ENCODE results near the gene SF3A2. TPM values are rescaled to one million over a fixed set of nuclear protein-coding genes. Genes with fewer than 3 reads are reported as not detected.
A peak's percentile ranks its signal among the peaks of the same experiment; 100 is the strongest.

SF3A2 gene
- total RNA-seq, 1 donor from 2014 or later = 129 TPM

DNA sequence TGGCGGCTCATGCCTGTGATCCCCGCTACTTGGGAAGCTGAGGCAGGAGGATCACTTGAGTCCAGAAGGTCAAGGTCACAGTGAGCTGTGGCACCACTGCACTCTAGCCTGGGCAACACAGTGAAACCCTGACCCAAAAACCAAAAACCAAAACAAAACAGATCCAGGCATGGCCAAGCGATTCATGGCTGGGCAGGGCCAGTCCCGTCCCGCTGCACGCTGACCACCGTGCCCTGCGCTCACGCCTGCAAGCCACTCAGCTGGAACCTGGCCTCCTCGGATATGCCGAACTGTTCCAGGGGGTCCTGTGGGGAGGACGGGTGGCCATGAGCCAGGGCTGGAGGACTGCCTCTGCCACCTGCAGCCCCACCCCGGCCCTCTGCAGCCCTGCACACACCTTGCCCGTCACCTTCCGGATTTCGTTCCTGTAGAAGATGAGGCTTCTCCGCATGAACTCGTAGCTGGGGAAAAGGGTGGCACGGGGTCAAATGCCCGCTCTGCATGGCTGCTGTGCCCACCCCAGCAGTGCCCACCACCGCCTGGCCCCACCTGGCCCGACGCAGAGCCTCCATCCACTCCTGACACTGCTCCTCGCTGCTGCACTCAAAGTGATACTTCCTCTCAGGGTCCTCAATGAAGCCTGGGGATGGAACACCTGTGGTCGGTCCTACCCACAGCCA is 2.9 kb upstream of the SF3A2 start:
- no peak for DNase-seq (ENCODE audit: extremely low spot score, unreplicated experiment)
- Mint-ChIP-seq H3K36me3 (peaks cover 11% of the 10 kb centered on the region), H3K4me3 (peak overlapping the region; percentile 100), H3K27me3 (peaks cover 5% of the 10 kb centered on the region), H3K27ac (peak overlapping the region; percentile 34), H3K4me1 (ENCODE audit: unreplicated experiment) (peaks cover 17% of the 10 kb centered on the region), H3K9me3 (no peaks in the 10 kb centered on the region)
- TF ChIP-seq CTCF (conservative IDR thresholded peaks at IDR 0.05) = no peak

- peaks cover 11% of the 10 kb centered on the region for H3K36me3 Mint-ChIP-seq
Measured at GRCh38 chr19:2234996-2235380, 1.6 kb upstream of the SF3A2 start.

GRCh38 chr19:2235381-2236063 is 1.1 kb upstream of the SF3A2 start:
- TF ChIP-seq CTCF (conservative IDR thresholded peaks at IDR 0.05) = no peak
- Mint-ChIP-seq H3K36me3 (peaks cover 11% of the 10 kb centered on the region), H3K4me1 (ENCODE audit: unreplicated experiment) (peaks cover 31% of the 10 kb centered on the region), H3K27me3 (peaks cover 5% of the 10 kb centered on the region), H3K9me3 (no peaks in the 10 kb centered on the region), H3K27ac (peak overlapping the region; percentile 95), H3K4me3 (peak overlapping the region; percentile 100)
- DNase-seq (ENCODE audit: extremely low spot score, unreplicated experiment) = no peak

More at GRCh38 chr19:2234996-2235380, 1.6 kb upstream of the SF3A2 start:
- no peaks in the 10 kb centered on the region for H3K9me3 Mint-ChIP-seq
- peaks cover 26% of the 10 kb centered on the region for H3K4me1 Mint-ChIP-seq (ENCODE audit: unreplicated experiment)
- TF ChIP-seq CTCF (conservative IDR thresholded peaks at IDR 0.05) = no peak
- H3K27me3 Mint-ChIP-seq = peaks cover 5% of the 10 kb centered on the region
- peak overlapping the region; percentile 100 for H3K4me3 Mint-ChIP-seq
- H3K27ac Mint-ChIP-seq = peak overlapping the region; percentile 95
- no peak for DNase-seq (ENCODE audit: extremely low spot score, unreplicated experiment)

GRCh38 chr19:2236064-2236313 is 635 bp upstream of the SF3A2 start:
- Mint-ChIP-seq H3K9me3 (no peaks in the 10 kb centered on the region), H3K27ac (peak overlapping the region; percentile 99), H3K4me3 (peak overlapping the region; percentile 100), H3K36me3 (peaks cover 11% of the 10 kb centered on the region), H3K4me1 (ENCODE audit: unreplicated experiment) (peaks cover 35% of the 10 kb centered on the region), H3K27me3 (peaks cover 5% of the 10 kb centered on the region)
- TF ChIP-seq CTCF (conservative IDR thresholded peaks at IDR 0.05) = no peak
- DNase-seq (ENCODE audit: extremely low spot score, unreplicated experiment) = no peak

- Mint-ChIP-seq H3K4me1 (ENCODE audit: unreplicated experiment) (peaks cover 44% of the 10 kb centered on the region), H3K4me3 (peak overlapping the region; percentile 100), H3K9me3 (no peaks in the 10 kb centered on the region), H3K27ac (peak overlapping the region; percentile 99), H3K27me3 (peaks cover 5% of the 10 kb centered on the region), H3K36me3 (peaks cover 11% of the 10 kb centered on the region)
- TF ChIP-seq CTCF (conservative IDR thresholded peaks at IDR 0.05) = no peak
- DNase-seq (ENCODE audit: extremely low spot score, unreplicated experiment) = no peak
Measured at GRCh38 chr19:2237051-2237868, 636 bp downstream of the SF3A2 start.

All from type B pancreatic cell (in vitro differentiated cells).